GM10248 (cell line): Measurements from ENCODE around the gene KATNBL1.
"Not testable (repeated sequence)": the region's sequence is repeated elsewhere in the genome, so short reads cannot be mapped to it uniquely, and the experiment has no call there.

Experiments used
- CTCF ChIA-PET: fragments of 300-600 bp; sonication (Branson Sonifier 250); formaldehyde crosslinking; extraction: SDS; loops from one replicate; lab custom pipeline; 2021; ENCODE audit warnings: antibody characterized with exemption; lab: Yijun Ruan, JAX
- POLR2A ChIA-PET: fragments of 350-650 bp; sonication (Branson Sonifier 250); formaldehyde crosslinking; extraction: SDS; loops from one replicate; lab custom pipeline; 2020; ENCODE audit warnings: antibody characterized with exemption; lab: Yijun Ruan, JAX
- DNase-seq: peaks from one replicate; pipeline ENCODE4 v3.0.0; 2012; ENCODE audit errors: extremely low spot score
- TF ChIP-seq, protein P1 (sequence below): IDR thresholded peaks from 2 replicates; pipeline ENCODE4 v1.5.1; 2012; ENCODE audit warnings: mild to moderate bottlenecking, low read depth; ENCODE audit errors: extremely low read depth, missing control alignments, control extremely low read depth

Gene KATNBL1

DNA sequence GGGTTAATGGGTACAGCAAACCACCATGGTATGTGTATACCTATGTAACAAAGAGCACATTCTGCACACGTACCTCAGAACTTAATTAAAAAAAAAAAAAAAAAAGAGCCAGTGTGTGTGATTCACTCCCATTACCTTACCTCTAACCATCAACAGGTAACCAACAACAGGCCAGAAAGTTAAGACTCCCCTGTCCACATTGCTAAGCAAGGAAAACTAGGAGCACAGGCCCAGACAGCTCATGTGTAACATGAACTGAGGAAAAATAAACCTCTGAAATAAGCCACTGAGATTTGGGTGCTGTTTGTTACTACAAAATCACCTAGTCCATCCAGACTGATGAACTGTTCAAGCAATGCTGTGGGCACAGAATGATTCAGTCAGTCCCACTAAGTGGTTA lies 6.0 kb downstream of the KATNBL1 start:
- TF ChIP-seq, protein P1, sequence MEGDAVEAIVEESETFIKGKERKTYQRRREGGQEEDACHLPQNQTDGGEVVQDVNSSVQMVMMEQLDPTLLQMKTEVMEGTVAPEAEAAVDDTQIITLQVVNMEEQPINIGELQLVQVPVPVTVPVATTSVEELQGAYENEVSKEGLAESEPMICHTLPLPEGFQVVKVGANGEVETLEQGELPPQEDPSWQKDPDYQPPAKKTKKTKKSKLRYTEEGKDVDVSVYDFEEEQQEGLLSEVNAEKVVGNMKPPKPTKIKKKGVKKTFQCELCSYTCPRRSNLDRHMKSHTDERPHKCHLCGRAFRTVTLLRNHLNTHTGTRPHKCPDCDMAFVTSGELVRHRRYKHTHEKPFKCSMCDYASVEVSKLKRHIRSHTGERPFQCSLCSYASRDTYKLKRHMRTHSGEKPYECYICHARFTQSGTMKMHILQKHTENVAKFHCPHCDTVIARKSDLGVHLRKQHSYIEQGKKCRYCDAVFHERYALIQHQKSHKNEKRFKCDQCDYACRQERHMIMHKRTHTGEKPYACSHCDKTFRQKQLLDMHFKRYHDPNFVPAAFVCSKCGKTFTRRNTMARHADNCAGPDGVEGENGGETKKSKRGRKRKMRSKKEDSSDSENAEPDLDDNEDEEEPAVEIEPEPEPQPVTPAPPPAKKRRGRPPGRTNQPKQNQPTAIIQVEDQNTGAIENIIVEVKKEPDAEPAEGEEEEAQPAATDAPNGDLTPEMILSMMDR, result no peak
- ChIA-PET CTCF (interaction anchor here (1.0 kb wide), 2 partner anchors 13 to 16 kb away, joined by 3 read pairs; no protein-coding TSS in a partner anchor), POLR2A (no interaction called here)
- DNase-seq, result no peak

GRCh38 chr15:34203305-34203704 lies 6.6 kb downstream of the KATNBL1 start:
- TF ChIP-seq, protein P1, result no peak
- DNase-seq, result no peak
- POLR2A ChIA-PET, result no interaction called here
- CTCF ChIA-PET, result interaction anchor here (0.7 to 1.0 kb wide), 4 partner anchors 13 to 140 kb away, joined by 3 read pairs; no protein-coding TSS in a partner anchor

DNA sequence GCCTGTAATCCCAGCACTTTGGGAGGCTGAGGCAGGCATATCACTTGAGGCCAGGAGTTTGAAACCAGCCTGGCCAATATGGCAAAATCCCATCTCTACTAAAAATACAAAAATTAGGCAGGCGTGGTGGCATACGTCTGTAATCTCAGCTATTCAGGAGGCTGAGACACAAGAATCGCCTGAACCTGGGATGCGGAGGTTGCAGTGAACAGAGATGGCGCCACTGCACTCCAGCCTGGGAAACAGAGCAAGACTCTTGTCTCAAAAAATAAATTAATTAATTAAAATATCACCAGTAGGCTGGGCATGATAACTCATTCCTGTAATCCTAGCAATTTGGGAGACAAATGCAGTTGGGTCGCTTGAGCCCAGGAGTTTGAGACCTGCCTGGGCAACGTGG lies 16.6 kb downstream of the KATNBL1 start:
- POLR2A ChIA-PET, DNase-seq: not testable (repeated sequence)
- CTCF ChIA-PET, result interaction anchor here (0.9 kb wide), 1 partner anchor 83 kb away, joined by 3 read pairs; no protein-coding TSS in a partner anchor

DNA sequence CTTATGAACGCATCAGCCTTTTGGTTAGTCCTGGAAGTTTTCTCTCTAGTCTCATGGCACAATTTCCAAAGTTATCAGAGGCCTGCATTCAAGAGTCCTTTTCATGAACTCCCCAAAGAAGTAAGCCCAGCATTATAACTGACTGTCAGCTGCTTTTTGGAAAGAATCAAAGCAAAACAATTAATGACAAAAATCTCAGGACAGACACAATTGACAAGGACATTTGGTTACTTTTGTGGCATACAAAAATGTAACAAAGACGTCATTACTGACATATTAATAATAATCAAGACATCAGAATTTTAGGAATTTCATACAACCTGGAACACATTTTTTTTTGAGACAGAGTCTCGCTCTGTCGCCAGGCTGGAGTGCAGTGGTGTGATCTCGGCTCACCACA lies 21.2 kb downstream of the KATNBL1 start:
- CTCF ChIA-PET, result no interaction called here
- POLR2A ChIA-PET, result no interaction called here
- no peak for DNase-seq
- TF ChIP-seq, protein P1, result no peak

- POLR2A ChIA-PET, result no interaction called here
- TF ChIP-seq, protein P1, result no peak
- CTCF ChIA-PET, result no interaction called here
- no peak for DNase-seq
Measured at GRCh38 chr15:34185666-34186065, 24.2 kb downstream of the KATNBL1 start.

GRCh38 chr15:34182942-34183341 lies 27.0 kb downstream of the KATNBL1 start:
- POLR2A ChIA-PET, result no interaction called here
- CTCF ChIA-PET, result interaction anchor here (1.5 kb wide), 1 partner anchor 28 kb away, joined by 3 read pairs; no protein-coding TSS in a partner anchor
- TF ChIP-seq, protein P1, result no peak
- DNase-seq, result no peak

DNA sequence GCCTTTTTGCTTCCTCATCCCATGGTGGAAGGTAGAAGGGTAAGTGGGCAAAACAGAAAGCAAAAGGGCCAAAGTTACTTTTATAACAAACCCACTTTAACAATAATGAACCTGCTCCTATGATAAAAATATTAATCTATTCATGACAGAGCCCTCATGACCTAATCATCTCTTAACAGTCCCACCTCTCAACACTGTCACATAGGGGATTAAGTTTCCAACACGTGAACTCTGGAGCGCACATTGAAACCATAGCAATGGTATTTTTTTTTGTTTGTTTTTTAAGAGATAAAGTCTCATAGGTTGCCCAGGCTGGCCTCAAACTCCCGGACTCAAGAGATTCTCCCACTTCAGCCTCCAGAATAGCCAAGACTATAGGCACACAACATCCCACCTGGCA lies 30.7 kb downstream of the KATNBL1 start:
- CTCF ChIA-PET, result no interaction called here
- TF ChIP-seq, protein P1, result no peak
- POLR2A ChIA-PET, result no interaction called here
- no peak for DNase-seq

GRCh38 chr15:34165987-34166573 lies 43.8 kb downstream of the KATNBL1 start:
- CTCF ChIA-PET, result interaction anchor here (1.1 to 1.4 kb wide), 2 partner anchors 56 to 60 kb away, joined by 3 read pairs; no protein-coding TSS in a partner anchor

More at GRCh38 chr15:34165987-34166573, 43.8 kb downstream of the KATNBL1 start:
- POLR2A ChIA-PET, DNase-seq: not testable (repeated sequence)
